HFFc6 (cell line): ENCODE measurements around the gene GLRB. TPM values are rescaled to one million over a fixed set of nuclear protein-coding genes. Genes with fewer than 3 reads are reported as not detected.

Experiments used
- DNase-seq: peaks from one replicate; pipeline ENCODE4 v3.0.0-alpha.2; 2018
- H3K27ac Mint-ChIP-seq: 2 replicates; pipeline ENCODE4 v1.8.0; 2020; ENCODE audit warnings: mild to moderate bottlenecking, mixed read lengths
- H3K27me3 Mint-ChIP-seq: 2 replicates; pipeline ENCODE4 v1.8.0; 2021; ENCODE audit warnings: mild to moderate bottlenecking, moderate library complexity, mixed read lengths; ENCODE audit not compliant: insufficient read depth
- H3K36me3 Mint-ChIP-seq: 2 replicates; pipeline ENCODE4 v1.8.0; 2021; ENCODE audit warnings: low read depth, mixed read lengths
- H3K4me1 Mint-ChIP-seq: 2 replicates; pipeline ENCODE4 v1.8.0; 2020; ENCODE audit warnings: low read depth, mixed read lengths
- H3K4me3 Mint-ChIP-seq: 2 replicates; pipeline ENCODE4 v1.8.0; 2020; ENCODE audit warnings: mild to moderate bottlenecking, moderate library complexity, mixed read lengths
- H3K9me3 Mint-ChIP-seq: 2 replicates; pipeline ENCODE4 v1.8.0; 2020; ENCODE audit warnings: mild to moderate bottlenecking, mixed read lengths
- total RNA-seq, 6 experiments: library from RNA; stranded (reverse); fragmentation: NEBNext Ultra II Directional; extraction: Animal tissue kit (Norgen Biotek cat#: 25700); gene quantifications; 2 replicates in 1 of 6; 3 replicates in 5 of 6; pipeline ENCODE4 v1.2.3, GENCODE V29; 2021
- TF ChIP-seq, protein P1 (sequence below): fragments of 200-600 bp; sonication (generic); IDR thresholded peaks from 2 replicates; pipeline ENCODE4 v1.5.0; 2021; ENCODE audit warnings: antibody characterized with exemption, mild to moderate bottlenecking

The GLRB gene
- total RNA-seq, 6 experiments from 2014 or later, result 4.7 to 11.7 (median 6.0) TPM

DNA sequence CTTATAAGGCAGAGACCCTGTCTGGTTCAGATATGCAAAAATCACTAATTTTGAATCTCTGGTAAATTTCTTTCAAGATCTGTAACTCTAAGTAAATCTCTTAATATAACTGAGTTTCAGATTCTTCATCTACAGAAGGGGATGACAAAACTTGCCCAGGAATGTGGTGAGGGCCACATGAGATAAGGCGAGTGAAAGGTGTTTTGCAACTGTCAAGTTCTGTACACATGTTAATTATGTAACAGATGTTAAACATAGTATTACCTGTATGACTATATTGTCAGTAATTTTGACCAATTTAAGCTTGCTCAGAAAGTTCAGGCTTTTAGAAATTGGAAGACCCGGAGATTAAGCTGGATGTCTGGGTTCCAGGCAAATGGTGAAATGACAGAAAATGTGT, 549 bp upstream of the GLRB start:
- DNase-seq, result no peak
- Mint-ChIP-seq H3K9me3 (no peaks in the 10 kb centered on the region), H3K27ac (no peak overlapping the region; the same call in 1 of the 2 replicates), H3K36me3 (no peaks in the 10 kb centered on the region), H3K4me1 (peaks cover 39% of the 10 kb centered on the region), H3K27me3 (no peaks in the 10 kb centered on the region; the same call in 1 of the 2 replicates), H3K4me3 (peak overlapping the region; percentile 96)
- TF ChIP-seq, protein P1, sequence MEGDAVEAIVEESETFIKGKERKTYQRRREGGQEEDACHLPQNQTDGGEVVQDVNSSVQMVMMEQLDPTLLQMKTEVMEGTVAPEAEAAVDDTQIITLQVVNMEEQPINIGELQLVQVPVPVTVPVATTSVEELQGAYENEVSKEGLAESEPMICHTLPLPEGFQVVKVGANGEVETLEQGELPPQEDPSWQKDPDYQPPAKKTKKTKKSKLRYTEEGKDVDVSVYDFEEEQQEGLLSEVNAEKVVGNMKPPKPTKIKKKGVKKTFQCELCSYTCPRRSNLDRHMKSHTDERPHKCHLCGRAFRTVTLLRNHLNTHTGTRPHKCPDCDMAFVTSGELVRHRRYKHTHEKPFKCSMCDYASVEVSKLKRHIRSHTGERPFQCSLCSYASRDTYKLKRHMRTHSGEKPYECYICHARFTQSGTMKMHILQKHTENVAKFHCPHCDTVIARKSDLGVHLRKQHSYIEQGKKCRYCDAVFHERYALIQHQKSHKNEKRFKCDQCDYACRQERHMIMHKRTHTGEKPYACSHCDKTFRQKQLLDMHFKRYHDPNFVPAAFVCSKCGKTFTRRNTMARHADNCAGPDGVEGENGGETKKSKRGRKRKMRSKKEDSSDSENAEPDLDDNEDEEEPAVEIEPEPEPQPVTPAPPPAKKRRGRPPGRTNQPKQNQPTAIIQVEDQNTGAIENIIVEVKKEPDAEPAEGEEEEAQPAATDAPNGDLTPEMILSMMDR, result no peak

GRCh38 chr4:157076578-157076947, 613 bp downstream of the GLRB start:
- TF ChIP-seq, protein P1, result no peak
- H3K36me3 Mint-ChIP-seq, result no peaks in the 10 kb centered on the region
- H3K9me3 Mint-ChIP-seq, result no peaks in the 10 kb centered on the region
- no peak for DNase-seq
- peaks cover 31% of the 10 kb centered on the region for H3K4me1 Mint-ChIP-seq
- peak overlapping the region; percentile 96 for H3K4me3 Mint-ChIP-seq
- no peaks in the 10 kb centered on the region; the same call in 1 of the 2 replicates for H3K27me3 Mint-ChIP-seq
- peak overlapping the region; percentile 50 for H3K27ac Mint-ChIP-seq

- no peaks in the 10 kb centered on the region for H3K9me3 Mint-ChIP-seq
- no peak for DNase-seq
- H3K27me3 Mint-ChIP-seq, result no peaks in the 10 kb centered on the region; the same call in 1 of the 2 replicates
- H3K4me3 Mint-ChIP-seq, result no peak overlapping the region
- H3K36me3 Mint-ChIP-seq, result no peaks in the 10 kb centered on the region
- H3K27ac Mint-ChIP-seq, result no peak overlapping the region
- TF ChIP-seq, protein P1, result no peak
- H3K4me1 Mint-ChIP-seq, result peaks cover 15% of the 10 kb centered on the region
Measured at GRCh38 chr4:157079441-157079840, 3.5 kb downstream of the GLRB start.

- H3K36me3 Mint-ChIP-seq, result no peaks in the 10 kb centered on the region
- TF ChIP-seq, protein P1, result no peak
- no peak overlapping the region for H3K27ac Mint-ChIP-seq
- DNase-seq, result no peak
- no peaks in the 10 kb centered on the region; the same call in 1 of the 2 replicates for H3K27me3 Mint-ChIP-seq
- no peak overlapping the region for H3K4me3 Mint-ChIP-seq
- peaks cover 11% of the 10 kb centered on the region for H3K4me1 Mint-ChIP-seq
- no peaks in the 10 kb centered on the region for H3K9me3 Mint-ChIP-seq
Measured at GRCh38 chr4:157080605-157081004, 4.7 kb downstream of the GLRB start.

DNA sequence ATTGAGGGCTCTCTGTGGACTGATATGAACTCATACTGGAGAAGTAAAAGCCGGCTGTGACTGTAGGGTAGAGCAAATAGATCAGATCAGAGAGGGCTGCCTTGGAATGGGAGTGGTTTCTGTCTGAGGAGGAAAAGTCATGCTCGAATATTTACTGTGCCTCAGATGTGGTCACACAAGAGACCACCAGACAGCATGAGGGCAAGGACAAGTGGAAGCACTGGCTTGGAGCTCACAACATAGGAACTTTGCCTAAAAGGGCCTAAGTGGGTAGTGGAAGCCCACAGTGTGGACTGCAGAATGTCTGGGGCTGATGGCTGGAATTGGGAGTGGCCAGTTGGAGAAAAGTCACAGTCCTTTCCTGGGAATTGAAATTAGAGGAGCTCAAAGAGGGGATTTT, 19.8 kb downstream of the GLRB start:
- Mint-ChIP-seq H3K27ac (no peak overlapping the region), H3K9me3 (no peaks in the 10 kb centered on the region), H3K36me3 (no peaks in the 10 kb centered on the region), H3K27me3 (no peaks in the 10 kb centered on the region), H3K4me1 (peaks cover 11% of the 10 kb centered on the region), H3K4me3 (no peak overlapping the region)
- TF ChIP-seq, protein P1, result no peak
- DNase-seq, result no peak

GRCh38 chr4:157096439-157096838, 20.5 kb downstream of the GLRB start:
- Mint-ChIP-seq H3K27ac (no peak overlapping the region), H3K36me3 (no peaks in the 10 kb centered on the region), H3K27me3 (no peaks in the 10 kb centered on the region), H3K9me3 (no peaks in the 10 kb centered on the region), H3K4me1 (peaks cover 11% of the 10 kb centered on the region), H3K4me3 (no peak overlapping the region)
- no peak for DNase-seq
- TF ChIP-seq, protein P1, result no peak
